Measurements from ENCODE around the gene KRCC1.

KRCC1 gene

DNA sequence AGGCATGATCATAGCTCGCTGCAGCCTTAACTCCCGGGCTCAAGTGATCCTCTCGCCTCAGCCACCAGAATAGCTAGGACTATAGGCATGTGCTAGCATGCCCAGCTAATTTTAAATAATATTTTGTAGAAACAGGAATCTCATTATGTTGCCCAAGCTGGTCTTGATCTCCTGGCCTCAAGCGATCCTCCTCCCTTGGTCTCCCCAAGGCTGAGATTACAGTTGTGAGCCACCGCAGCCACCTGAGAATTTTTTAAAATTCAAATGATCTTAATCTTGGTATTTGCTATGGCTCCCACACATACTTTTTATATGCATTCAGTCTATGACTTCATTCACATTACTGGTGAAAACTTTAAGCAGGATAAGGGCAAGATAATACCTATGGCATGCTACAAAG lies 13.1 kb downstream of the KRCC1 start:
- Histone ChIP-seq H3K9me2 (replicated peaks; ENCODE audit: control insufficient read depth, low read length) (no peaks in the 10 kb centered on the region), H3K4me2 (ENCODE audit: low read length) (no peak overlapping the region), H3K27me3 (ENCODE audit: control insufficient read depth, low read length) (no peaks in the 10 kb centered on the region), H3K4me3 (ENCODE audit: low read length) (no peak overlapping the region), H3K4me1 (ENCODE audit: control insufficient read depth, low read length) (0 out of 2 replicates have a peak, but pooled peaks cover under 1% of the 10 kb centered on the region), H3K36me3 (ENCODE audit: control insufficient read depth, low read length) (peaks cover 12% of the 10 kb centered on the region), H3K27ac (ENCODE audit: low read depth, low read length) (no peak overlapping the region), H3F3A (ENCODE audit: control insufficient read depth, insufficient read depth) (peaks cover 8% of the 10 kb centered on the region; the same call in 1 of the 2 replicates), H3K79me2 (ENCODE audit: control insufficient read depth, low read length) (peaks cover 18% of the 10 kb centered on the region), H3K9me3 (ENCODE audit: control insufficient read depth, insufficient read depth, low read length) (no peaks in the 10 kb centered on the region), H4K20me1 (ENCODE audit: control insufficient read depth, insufficient read depth, low read depth, low read length) (no peaks in the 10 kb centered on the region)
- TF ChIP-seq, protein P1, sequence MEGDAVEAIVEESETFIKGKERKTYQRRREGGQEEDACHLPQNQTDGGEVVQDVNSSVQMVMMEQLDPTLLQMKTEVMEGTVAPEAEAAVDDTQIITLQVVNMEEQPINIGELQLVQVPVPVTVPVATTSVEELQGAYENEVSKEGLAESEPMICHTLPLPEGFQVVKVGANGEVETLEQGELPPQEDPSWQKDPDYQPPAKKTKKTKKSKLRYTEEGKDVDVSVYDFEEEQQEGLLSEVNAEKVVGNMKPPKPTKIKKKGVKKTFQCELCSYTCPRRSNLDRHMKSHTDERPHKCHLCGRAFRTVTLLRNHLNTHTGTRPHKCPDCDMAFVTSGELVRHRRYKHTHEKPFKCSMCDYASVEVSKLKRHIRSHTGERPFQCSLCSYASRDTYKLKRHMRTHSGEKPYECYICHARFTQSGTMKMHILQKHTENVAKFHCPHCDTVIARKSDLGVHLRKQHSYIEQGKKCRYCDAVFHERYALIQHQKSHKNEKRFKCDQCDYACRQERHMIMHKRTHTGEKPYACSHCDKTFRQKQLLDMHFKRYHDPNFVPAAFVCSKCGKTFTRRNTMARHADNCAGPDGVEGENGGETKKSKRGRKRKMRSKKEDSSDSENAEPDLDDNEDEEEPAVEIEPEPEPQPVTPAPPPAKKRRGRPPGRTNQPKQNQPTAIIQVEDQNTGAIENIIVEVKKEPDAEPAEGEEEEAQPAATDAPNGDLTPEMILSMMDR (IDR thresholded peaks at IDR 0.05; ENCODE audit: low read depth, low read length, poor library complexity, severe bottlenecking): no peak
- no peak for TF ChIP-seq EZH2phosphoT487 (IDR thresholded peaks at IDR 0.05; ENCODE audit: borderline replicate concordance, low read length)

DNA sequence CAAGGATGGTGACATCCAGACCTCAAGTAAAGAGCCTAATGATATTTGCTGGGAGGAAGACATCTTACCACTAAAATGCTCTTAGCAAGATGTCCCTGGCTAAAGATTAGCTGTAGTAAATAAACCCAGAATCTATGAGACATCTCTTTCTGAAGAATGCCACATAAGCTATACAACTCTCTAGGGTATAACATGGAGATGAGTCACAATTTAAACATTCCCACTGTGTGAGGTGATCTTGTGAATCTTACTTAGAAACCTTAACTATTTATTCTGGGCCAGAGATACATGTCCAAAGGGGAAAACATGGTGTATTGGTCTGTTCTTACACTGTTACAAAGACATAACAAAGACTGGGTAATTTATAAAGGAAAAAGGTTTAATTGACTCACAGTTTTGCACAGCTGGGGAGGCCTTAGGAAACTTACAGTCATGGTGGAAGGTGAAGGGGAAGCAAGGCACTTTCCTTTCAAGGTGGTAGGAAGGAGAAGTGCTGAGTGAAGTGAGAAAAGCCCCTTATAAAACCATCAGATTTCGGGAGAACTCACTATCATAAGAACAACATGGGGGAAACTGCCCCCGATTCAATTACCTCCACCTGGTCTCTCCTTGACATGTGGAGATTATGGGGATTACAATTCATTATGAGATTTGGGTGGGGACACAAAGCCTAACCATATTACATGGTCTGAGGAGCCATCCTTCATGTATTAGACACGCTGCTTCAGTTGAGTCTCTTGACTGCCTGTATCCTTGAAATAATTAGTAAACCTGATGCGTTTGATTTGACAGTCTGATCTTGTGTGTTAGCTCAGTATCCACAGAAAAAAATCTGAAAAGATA lies 17.1 kb downstream of the KRCC1 start:
- no peaks in the 10 kb centered on the region for H4K20me1 ChIP-seq (ENCODE audit: control insufficient read depth, insufficient read depth, low read depth, low read length)
- peaks cover 38% of the 10 kb centered on the region for H3K36me3 ChIP-seq (ENCODE audit: control insufficient read depth, low read length)
- H3K9me2 ChIP-seq (replicated peaks; ENCODE audit: control insufficient read depth, low read length): no peaks in the 10 kb centered on the region
- no peak overlapping the region for H3K4me3 ChIP-seq (ENCODE audit: low read length)
- H3F3A ChIP-seq (ENCODE audit: control insufficient read depth, insufficient read depth): peaks cover 8% of the 10 kb centered on the region; the same call in 1 of the 2 replicates
- H3K79me2 ChIP-seq (ENCODE audit: control insufficient read depth, low read length): peaks cover 5% of the 10 kb centered on the region
- H3K4me2 ChIP-seq (ENCODE audit: low read length): no peak overlapping the region
- TF ChIP-seq EZH2phosphoT487 (IDR thresholded peaks at IDR 0.05; ENCODE audit: borderline replicate concordance, low read length): no peak
- TF ChIP-seq, protein P1 (IDR thresholded peaks at IDR 0.05; ENCODE audit: low read depth, low read length, poor library complexity, severe bottlenecking): no peak
- H3K9me3 ChIP-seq (ENCODE audit: control insufficient read depth, insufficient read depth, low read length): no peaks in the 10 kb centered on the region
- peaks cover 9% of the 10 kb centered on the region for H3K4me1 ChIP-seq (ENCODE audit: control insufficient read depth, low read length)
- H3K27ac ChIP-seq (ENCODE audit: low read depth, low read length): no peak overlapping the region
- H3K27me3 ChIP-seq (ENCODE audit: control insufficient read depth, low read length): no peaks in the 10 kb centered on the region

DNA sequence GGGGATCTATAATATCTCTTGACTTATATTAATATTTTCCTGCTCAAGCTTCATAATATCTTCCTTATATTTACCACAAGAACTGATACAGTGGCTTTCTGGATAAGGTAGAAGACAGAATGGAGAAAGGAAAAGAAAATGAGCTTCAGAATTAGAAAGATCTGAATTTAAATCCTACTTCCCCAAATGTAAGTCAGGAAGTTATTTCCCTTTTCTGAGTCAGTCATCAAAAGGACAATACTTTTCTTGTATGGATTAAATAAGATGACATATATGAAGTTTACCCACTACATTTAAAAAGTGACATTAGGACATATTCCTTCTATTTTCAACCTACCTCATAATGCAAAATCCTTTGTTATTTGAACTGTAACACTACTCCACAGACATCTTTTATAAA lies 19.0 kb downstream of the KRCC1 start:
- Histone ChIP-seq H3K27ac (ENCODE audit: low read depth, low read length) (no peak overlapping the region), H3K4me2 (ENCODE audit: low read length) (no peak overlapping the region), H3K36me3 (ENCODE audit: control insufficient read depth, low read length) (peaks cover 48% of the 10 kb centered on the region), H3K4me1 (ENCODE audit: control insufficient read depth, low read length) (peaks cover 9% of the 10 kb centered on the region), H3K79me2 (ENCODE audit: control insufficient read depth, low read length) (peaks cover 2% of the 10 kb centered on the region; the same call in 1 of the 2 replicates), H3K4me3 (ENCODE audit: low read length) (no peak overlapping the region), H3K27me3 (ENCODE audit: control insufficient read depth, low read length) (no peaks in the 10 kb centered on the region), H3F3A (ENCODE audit: control insufficient read depth, insufficient read depth) (peaks cover 5% of the 10 kb centered on the region; the same call in 1 of the 2 replicates), H3K9me2 (replicated peaks; ENCODE audit: control insufficient read depth, low read length) (no peaks in the 10 kb centered on the region), H4K20me1 (ENCODE audit: control insufficient read depth, insufficient read depth, low read depth, low read length) (no peaks in the 10 kb centered on the region), H3K9me3 (ENCODE audit: control insufficient read depth, insufficient read depth, low read length) (no peaks in the 10 kb centered on the region)
- TF ChIP-seq EZH2phosphoT487 (IDR thresholded peaks at IDR 0.05; ENCODE audit: borderline replicate concordance, low read length): no peak
- TF ChIP-seq, protein P1 (IDR thresholded peaks at IDR 0.05; ENCODE audit: low read depth, low read length, poor library complexity, severe bottlenecking): no peak
